Measurements from ENCODE around the gene SALL3. TPM values are rescaled to one million over a fixed set of nuclear protein-coding genes. Genes with fewer than 3 reads are reported as not detected.

Gene SALL3
- total and polyA plus RNA-seq, 2 of the 4 experiments (the other 2 are of a cell fraction) = not detected

- in situ Hi-C loops (cut with MboI; ENCODE audit: low sequenced_read_pairs) (no loop called here), intact Hi-C loops (cut with micrococcal nuclease) (no loop called here), dilution Hi-C loops (cut with HindIII; ENCODE audit: low sequenced_read_pairs, unreplicated experiment) (no loop called here)
- Histone ChIP-seq H3K23ac (ENCODE audit: low read depth, low read length) (no peak overlapping the region), H3K27ac (ENCODE audit: insufficient read depth, low read length) (no peak overlapping the region), H4K8ac (ENCODE audit: low read depth in 2 of 2, low read length in 2 of 2) (no peak overlapping the region), H2AFZ (replicated peaks; ENCODE audit: low read length, poor library complexity) (no peak overlapping the region), H3K14ac (replicated peaks; ENCODE audit: low read depth, low read length) (no peak overlapping the region), H2BK20ac (ENCODE audit: low read depth, low read length) (no peak overlapping the region), H3K9me3 (ENCODE audit: control insufficient read depth, insufficient read depth, low read length) (peaks cover 19% of the 10 kb centered on the region), H3K56ac (ENCODE audit: extremely low read depth, insufficient read depth, low read length) (no peak overlapping the region), H2AK5ac (ENCODE audit: low read depth, low read length) (no peak overlapping the region), H3K4ac (ENCODE audit: low read depth, low read length) (no peak overlapping the region), H4K91ac (ENCODE audit: insufficient read depth, low read depth, low read length) (no peak overlapping the region), H4K5ac (ENCODE audit: low read depth, low read length) (no peak overlapping the region), H3K9me1 (ENCODE audit: insufficient read depth, low read length) (no peaks in the 10 kb centered on the region), H2AK9ac (replicated peaks; ENCODE audit: low read depth, low read length, poor library complexity) (no peak overlapping the region), H3K79me1 (ENCODE audit: low read depth in 1 of 2, low read length in 2 of 2) (no peaks in the 10 kb centered on the region), H3K4me3 (ENCODE audit: insufficient read depth, low read depth, low read length) (no peak overlapping the region), H3K4me1 (ENCODE audit: control insufficient read depth, insufficient read depth, low read length) (no peaks in the 10 kb centered on the region), H3K4me2 (ENCODE audit: low read depth, low read length) (no peak overlapping the region), H2BK5ac (ENCODE audit: low read depth, low read length, poor library complexity, severe bottlenecking) (no peak overlapping the region), H3K36me3 (ENCODE audit: control insufficient read depth, insufficient read depth, low read length) (no peaks in the 10 kb centered on the region), H3K27me3 (ENCODE audit: control insufficient read depth, insufficient read depth, low read length) (no peaks in the 10 kb centered on the region), H4K20me1 (ENCODE audit: insufficient read depth, low read length) (no peaks in the 10 kb centered on the region), H2BK120ac (ENCODE audit: low read depth, low read length) (no peak overlapping the region), H3K9ac (ENCODE audit: low read depth, low read length) (no peak overlapping the region), H2BK15ac (ENCODE audit: low read depth, low read length) (no peak overlapping the region), H3K18ac (ENCODE audit: low read depth, low read length) (no peak overlapping the region)
- DNase-seq = no peak
- TF ChIP-seq CEBPB (IDR thresholded peaks at IDR 0.05; ENCODE audit: low read depth, low read length) (no peak), CHD1 (IDR thresholded peaks at IDR 0.05; ENCODE audit: low read depth, low read length) (no peak), BHLHE40 (IDR thresholded peaks at IDR 0.05; ENCODE audit: low read depth, low read length) (no peak), SMC3 (IDR thresholded peaks at IDR 0.05; ENCODE audit: low read depth, low read length) (no peak), RCOR1 (IDR thresholded peaks at IDR 0.05; ENCODE audit: insufficient replicate concordance, low read length) (no peak), MXI1 (IDR thresholded peaks at IDR 0.05; ENCODE audit: borderline replicate concordance, low read depth, low read length) (no peak)
- no TSS peak for BruUV-seq (replicated peaks)
- 88% methylated on average over 39 of the region's 67 CpGs; no CpG with 5 or more reads in 1 of the 2 experiments for WGBS, 2 experiments (ENCODE audit: extremely low coverage in 2 of 2, insufficient read length in 1 of 2)
- POLR2A ChIA-PET (ENCODE audit: unreplicated experiment) = no interaction called here
- no peak for ATAC-seq (ENCODE audit: low read depth)
- CTCF ChIA-PET = no interaction called here
These were observed 26.6 kb downstream of the SALL3 start for GRCh38 chr18:79006106-79006795.
